HG03159 (cell line): ENCODE data around the gene PIWIL1.

Source experiments
- ATAC-seq: cut with Tn5 transposase; IDR thresholded peaks from one replicate; pipeline ENCODE4 v1.9.1; 2021; ENCODE audit warnings: mild to moderate bottlenecking, moderate library complexity; ENCODE audit not compliant: unreplicated experiment

Gene PIWIL1

DNA sequence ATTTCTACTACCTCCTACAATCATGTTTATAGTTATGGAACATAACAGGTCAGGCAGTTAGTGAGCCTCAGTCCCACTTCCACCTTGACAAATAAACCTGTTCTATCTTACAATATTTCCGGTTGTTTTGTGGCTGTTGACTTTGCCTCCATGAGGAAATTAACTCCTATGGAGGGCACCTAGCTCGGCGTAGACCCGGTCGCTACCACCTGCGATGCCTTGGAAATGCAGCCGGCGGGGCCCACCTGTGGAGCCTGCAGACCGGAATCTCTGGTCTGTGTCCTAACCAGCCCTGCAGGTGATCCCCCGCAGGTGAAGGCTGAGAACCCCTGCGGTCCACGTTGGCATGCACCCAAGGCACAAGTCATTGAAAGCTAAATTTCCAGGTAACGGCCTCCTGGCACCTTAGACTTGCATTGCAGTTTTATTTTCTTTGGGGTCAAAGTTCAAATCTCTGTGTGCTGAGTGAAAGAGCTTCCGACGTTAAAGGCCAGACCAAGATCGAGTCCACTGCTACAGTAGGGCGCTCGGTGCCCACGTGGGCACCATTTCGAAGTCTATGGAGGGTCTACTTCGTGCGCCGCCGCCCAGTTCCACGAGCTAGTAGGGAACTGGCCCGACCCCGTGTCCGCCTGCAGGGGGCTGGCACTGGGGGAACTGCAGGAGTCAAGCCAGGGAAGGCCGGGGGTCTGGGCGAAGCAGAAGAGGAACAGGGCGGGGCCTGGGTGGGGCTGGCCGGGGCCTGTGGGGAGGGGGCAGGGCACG, 782 bp upstream of the PIWIL1 start:
- ATAC-seq = no peak

DNA sequence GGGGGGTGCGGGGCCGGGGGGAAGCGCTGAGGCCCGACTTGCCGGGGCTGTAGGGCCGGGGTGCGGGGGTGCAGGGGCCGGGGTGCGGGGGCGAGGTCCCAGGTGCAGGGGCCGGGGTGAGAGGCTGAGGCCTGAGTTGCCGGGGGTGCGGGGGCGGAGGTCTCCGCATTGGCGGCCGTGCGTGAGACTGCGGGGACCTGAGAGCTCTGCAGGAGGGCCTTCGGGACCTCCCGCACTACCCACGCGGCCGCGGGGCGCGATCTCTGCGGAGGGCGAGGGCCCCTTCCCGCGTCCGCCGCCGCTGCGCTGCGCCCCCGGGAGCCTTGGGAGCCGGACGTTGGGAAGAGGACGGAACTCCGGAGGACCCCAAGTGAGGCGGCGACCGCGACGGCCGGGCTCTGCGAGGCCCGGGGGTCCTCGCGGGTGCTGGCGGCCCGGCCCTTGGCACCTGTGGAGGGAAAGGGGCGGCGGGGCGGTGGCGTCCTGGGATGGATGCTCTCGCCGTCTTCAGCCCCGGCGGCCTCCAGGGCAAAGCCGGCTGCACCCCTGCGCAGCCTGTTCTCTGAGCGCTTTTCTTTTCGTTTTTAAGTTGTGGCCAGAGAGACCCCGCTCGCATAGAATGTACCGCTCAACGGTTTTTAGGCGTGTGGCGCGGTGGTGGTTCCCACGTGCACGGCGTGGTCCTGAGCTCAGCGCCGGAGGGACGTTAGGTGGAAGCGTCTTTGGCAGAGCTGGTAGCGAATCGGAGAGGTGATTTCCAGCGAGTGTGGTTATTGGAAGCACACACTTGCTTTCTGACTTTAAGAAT, 1.3 kb downstream of the PIWIL1 start:
- no peak for ATAC-seq

DNA sequence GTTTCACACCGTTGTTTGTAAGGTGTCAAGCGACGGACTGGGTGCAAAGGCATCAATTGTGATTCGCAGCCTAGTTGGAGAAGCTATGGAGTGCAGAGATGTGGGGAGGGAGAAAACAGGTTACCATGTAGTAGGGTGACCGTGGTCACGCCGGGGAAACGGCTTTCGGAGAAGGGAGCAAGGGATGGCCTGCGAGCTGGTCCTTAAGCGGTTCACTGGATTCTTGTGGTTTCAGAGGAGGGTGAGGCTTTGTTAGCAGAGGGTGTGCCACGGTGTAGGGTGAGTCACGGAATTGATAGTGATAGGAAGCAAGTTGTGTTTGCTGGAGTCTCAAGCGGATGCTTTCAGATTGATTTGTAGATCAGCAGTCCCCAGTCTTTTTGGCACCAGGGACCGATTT, 2.3 kb downstream of the PIWIL1 start:
- ATAC-seq = no peak

DNA sequence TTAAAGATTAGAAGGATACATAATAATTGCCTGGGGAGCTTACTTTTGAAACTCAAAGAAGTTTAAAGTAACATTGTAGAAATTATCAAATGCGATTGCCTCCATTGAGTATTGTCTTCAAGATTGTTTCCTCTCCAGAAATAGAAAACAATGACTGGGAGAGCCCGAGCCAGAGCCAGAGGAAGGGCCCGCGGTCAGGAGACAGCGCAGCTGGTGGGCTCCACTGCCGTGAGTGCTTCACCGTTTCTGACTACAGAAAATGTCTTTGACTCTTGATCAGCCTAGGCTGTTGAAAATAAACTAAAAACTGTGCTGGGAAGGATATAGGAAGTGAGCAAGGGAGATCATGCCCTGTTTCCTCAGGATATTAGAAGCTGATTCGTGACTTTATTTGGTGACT, 4.8 kb downstream of the PIWIL1 start:
- no peak for ATAC-seq

DNA sequence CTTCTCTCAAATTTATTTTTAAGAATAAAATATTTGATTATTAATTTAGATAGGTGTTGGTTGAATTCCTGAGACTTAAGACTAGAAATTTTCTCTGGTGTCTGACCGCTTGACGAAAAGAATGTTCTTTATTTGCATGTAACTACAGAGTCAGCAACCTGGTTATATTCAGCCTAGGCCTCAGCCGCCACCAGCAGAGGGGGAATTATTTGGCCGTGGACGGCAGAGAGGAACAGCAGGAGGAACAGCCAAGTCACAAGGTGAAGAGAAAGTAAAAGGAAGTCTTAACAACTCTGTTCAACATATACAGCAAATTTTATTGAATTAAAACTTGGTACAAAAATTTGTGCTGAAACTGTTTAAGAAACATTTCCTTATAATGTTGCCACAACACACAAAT, 5.2 kb downstream of the PIWIL1 start:
- no peak for ATAC-seq

DNA sequence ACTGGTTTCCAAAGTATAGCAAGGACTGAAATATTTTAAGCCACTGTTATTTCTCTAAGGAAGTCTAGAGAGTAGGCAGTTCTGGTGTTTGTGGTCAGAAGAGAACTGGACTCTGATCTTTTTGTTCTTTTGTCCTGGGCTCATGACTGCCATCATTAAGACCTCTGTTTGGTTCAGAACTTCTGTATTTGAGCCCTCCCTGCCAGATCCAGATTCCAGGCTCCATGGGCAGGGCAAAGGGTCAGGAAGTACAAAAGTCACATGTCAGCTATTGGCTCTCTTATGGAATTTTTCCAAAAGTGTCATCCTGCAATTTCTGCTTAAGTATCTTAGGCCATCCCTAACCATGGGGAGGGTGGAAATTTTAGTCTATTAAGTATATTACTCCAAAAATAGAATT, 6.8 kb downstream of the PIWIL1 start:
- no peak for ATAC-seq

DNA sequence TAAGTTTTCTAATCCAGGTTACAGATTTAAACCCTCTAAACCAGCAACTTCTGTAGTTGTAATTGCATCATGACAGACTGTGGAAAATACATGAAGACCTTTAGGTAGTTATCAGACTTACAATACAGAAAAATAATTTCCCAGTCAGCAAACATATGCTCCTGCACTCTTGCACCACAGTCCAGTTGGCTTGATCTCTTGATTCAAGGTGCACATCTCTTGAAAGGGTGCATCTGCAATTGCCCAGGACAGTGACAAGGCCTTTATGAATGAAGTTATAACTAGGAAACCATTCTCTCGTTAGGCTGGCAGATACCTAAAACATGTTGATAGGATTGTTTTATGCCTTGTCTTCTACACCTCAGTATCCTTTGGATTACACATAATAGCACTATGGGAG, 7.6 kb downstream of the PIWIL1 start:
- ATAC-seq = no peak

DNA sequence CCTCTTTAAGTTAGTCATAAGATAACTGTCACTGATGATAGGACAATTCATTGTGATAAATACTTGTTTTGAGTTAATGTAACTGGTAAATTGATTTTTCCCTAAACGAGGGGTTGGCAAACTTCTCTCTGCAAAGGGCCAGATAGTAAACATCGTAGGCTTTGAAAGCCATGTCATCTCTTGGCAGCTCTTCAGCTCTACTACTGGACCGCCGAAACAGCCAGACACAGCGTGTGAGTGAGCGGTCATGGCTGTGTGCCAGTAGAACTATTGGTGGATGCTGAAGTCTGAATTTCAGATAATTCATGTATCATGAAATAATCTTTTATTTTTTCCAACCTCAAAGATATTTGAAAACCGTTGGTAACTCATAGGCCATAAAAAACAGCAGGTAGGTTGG, 9.9 kb downstream of the PIWIL1 start:
- ATAC-seq = no peak

DNA sequence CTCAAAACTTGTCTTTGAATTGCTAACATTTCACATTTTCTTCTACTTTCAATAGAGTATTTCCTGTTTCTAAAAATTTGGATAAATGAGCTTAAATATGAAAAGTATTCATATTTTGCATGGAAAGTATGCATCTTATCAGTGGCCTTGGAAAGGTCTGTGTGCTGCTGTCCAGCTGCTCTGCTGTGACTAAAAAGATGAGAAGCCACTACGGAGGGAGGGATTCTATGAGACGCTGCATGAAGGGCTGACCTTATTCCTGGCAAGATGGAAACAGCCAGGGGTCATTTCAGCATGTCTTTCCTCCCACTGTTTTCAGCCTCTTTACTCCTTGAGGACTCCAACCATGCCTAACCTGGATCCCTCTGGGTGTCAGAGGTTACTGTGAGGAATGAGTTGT, 13.0 kb downstream of the PIWIL1 start:
- ATAC-seq = no peak

DNA sequence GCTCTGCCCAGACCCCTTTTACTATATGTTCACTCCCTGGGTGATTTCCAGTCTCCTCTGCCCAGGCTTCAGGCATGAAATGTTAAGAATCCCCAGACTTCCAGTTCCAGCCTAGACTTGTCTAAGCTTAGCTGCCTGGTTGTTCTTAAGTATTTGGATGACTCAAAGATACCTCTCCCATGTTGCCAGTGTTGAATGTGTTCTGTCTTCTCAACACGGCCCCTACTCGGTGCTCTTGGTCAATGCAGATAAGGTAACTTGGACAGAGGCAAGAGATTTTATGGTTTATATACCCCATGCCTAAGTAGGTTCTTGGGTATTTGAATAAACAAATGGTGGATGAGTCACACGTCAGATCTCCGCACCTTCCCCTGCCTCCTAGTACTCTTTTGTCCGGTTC, 13.6 kb downstream of the PIWIL1 start:
- no peak for ATAC-seq

DNA sequence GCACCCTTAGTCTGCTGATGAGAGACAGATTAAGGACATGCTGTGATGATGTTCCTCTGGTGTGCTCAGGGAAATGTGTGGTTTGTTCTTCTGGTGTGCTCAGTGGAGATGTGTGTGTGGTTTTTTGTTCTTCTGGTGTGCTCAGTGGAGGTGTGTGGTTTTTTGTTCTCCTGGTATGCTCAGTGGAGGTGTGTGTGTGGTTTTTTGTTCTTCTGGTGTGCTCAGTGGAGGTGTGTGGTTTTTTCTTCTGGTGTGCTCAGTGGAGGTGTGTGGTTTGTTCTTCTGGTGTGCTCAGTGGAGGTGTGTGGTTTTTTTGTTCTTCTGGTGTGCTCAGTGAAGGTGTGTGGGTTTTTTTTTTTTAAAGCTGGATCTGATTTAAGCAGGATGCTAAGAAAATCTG, 15.4 kb downstream of the PIWIL1 start:
- no peak for ATAC-seq

DNA sequence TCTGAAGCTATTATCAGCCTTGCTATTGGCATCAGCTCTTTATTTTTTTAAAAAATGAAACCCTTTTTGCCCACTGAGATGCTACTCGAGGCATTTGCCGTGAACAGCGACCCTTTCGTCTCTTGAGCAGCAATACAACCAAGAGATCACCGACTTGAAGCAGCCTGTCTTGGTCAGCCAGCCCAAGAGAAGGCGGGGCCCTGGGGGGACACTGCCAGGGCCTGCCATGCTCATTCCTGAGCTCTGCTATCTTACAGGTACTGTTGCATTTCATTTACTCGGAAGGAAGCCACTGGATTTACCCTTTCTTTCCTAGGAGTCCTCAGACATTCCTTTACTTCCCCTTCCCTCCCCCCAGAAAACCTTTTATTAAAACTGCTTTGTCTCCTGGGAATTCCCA, 16.7 kb downstream of the PIWIL1 start:
- ATAC-seq = no peak

DNA sequence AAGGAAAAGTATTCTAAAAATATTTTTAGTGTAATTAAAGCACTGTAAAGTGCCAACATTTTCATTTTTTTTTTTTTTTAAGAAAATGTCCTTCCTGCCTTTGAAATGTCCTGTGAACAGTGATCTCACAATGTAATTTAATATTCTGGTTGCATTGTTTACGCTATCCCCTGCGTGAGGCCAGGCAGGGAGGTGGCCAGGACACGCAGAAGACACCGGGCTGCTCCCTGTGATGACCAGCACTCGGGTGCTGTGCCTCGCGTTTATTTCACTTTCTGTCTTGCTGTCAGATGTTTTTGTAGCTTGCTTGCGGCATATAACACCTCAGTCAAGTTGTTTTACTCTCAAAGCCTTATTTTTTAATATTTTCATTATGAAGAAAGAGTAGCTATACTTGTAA, 18.5 kb downstream of the PIWIL1 start:
- ATAC-seq = no peak

DNA sequence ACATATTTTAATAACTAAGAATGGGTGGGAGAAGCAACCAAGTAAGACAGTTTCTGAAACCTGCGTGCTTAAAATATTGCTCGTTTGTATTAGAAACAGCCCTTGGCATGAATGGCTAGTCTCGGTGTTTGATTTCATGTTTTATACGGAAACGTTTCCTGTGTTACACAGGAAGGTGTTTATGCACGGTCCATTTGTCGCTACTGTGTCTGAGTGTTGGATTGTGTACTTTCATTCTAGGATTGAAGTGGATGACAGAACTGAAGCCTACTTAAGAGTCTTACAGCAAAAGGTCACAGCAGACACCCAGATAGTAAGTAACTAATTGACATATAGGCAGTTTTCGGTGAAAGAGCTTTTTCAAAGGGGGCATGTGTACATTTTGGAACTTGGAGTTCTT, 19.6 kb downstream of the PIWIL1 start:
- no peak for ATAC-seq

DNA sequence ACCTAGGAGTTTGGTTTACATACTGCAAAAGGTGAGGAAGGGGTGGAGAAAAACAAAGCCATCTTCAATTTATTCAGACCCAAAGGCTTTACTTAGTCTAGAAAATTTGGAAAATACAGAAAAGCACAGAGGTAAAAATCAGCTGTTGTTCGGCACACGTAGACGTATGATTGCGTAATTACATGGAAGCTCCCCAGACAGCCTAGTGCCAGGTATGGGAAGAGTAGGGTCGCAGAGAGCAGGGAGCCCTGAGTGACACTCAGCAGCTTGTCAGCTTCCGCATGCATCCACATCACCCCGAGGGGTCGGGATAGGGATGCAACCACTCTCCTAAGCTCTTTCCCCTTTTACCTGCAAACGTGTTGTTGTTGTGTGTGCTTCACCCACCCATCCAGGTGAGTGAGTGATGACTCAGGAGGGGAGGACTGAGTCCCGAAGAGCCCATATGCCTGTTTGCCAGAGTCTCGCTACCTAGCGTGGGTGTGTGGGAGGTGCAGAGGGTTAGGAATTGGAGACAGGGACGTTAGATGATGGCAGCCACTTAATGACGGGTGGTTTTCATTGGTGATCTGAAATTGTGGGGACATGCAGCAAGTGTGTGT, 20.1 kb downstream of the PIWIL1 start:
- no peak for ATAC-seq

DNA sequence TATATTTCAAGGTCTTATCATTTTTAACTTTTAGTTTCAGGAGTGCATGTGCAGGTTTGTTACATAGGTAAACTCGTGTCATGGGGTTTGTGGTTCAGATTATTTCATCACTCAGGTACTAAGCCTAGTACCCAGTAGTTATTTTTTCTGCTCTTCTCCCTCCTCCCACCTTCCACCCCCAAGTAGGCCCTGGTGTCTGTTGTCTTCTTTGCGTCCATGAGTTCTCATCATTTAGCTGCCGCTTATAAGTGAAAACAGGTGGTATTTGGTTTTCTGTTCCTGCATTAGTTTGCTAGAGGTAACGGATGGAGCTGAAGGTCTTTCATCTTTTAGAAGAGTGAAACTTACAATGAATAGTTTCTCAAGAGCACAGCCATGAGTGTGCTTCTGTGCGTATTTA, 24.4 kb downstream of the PIWIL1 start:
- ATAC-seq = no peak

DNA sequence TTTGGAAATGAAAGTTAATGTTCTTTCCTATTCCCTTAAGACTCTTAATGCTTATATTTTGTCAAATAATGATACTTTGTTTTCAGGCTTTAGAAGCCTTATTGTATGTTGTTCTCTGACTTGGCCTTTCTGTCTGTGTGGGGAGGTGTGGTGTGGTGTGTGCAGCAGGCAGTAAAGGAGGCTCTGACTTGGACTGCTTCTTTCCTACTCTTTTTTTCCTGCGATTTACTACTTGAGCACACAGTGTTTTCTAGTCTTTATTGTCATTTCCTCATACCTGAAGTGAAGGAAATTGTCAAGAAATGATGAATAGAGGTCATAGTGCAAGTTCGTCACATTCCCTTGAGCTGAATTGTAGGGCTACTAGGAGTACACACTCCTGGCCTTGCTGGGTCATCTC, 26.9 kb downstream of the PIWIL1 start:
- no peak for ATAC-seq

DNA sequence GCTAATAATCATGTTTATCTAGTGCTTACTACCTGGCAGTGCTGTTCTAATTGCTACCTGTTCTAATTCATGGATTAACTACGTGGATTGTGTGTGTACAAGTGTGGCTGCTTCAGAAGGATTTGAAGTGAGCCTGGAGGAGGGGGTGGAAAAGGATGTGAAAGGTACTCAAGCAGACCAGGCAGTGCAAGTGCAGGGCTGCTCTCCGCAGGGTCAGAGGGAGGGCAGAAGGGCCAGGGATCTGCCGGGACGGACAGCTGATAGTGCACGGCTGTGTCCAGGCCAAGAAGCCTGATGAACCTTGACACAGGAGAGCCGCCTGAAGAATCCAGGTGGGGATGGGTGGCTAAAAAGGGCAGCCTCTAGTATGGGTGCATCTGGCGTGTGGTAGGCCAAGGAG, 28.5 kb downstream of the PIWIL1 start:
- ATAC-seq = no peak

DNA sequence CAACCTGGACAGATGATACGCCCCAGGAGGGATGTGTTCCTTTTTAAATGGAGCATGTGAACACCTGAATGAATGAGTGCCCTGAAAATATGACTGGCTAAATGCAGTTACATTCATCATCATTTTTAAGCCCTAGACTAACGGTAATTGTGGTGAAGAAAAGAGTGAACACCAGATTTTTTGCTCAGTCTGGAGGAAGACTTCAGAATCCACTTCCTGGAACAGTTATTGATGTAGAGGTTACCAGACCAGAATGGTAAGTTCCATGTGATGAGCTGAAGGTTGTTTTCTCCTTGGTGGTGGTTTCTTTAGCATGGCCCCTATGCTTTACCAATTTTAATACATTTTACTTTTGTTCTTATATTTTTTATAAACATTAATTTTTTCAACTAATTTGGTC, 29.3 kb downstream of the PIWIL1 start:
- ATAC-seq = no peak

DNA sequence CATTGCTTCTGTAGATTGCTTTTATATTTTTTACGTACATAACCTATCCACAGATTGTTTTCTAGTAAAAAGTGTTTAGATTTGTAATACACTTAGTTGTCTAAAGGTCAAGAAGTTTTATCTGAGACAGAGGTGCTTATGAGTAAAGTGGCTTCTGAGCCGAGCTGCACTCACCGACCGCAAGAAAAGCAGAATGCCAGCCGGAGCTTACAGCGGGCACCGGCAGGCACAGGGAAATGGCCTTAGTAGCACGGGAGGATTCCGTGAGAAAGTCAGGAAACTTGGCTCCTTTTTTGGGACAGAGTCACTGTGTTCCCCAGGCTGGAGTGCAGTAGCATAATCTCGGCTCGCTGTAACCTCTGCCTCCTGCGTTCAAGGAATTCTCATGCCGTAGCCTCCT, 29.8 kb downstream of the PIWIL1 start:
- no peak for ATAC-seq

DNA sequence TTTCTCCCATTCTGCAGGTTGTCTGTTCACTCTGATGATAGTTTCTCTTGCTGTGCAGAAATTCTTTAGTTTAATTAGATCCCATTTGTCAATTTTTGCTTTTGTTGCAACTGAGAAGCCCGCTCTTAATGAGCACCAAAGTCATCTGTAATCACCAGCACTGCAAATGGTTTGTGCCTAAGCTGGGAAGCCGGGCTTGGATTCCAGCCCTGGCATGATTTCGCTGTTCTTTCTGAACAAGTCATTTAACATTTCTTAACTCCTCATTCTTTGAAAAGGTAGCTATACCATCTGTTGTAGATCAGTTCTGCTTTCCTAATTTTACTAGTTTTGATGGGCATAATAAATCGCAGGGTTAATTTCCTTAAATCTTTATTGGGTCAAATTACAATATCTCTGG, 32.1 kb downstream of the PIWIL1 start:
- ATAC-seq = no peak

DNA sequence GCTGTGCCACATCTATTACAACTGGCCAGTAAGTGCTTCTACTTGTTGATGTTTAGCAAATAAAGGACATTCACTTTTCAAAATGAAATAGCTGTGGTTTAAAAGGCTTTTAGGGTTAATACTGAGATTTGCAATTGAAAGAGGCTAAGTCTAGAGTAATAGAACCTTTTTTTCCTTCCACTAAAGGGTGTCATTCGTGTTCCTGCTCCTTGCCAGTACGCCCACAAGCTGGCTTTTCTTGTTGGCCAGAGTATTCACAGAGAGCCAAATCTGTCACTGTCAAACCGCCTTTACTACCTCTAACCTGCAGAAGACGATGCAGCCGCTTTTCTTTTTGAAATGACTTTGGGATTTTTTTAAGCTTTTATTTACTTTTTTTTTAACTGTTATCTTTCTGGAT, 33.6 kb downstream of the PIWIL1 start:
- ATAC-seq = no peak
